ENCODE data around the gene JAZF1.

DNA sequence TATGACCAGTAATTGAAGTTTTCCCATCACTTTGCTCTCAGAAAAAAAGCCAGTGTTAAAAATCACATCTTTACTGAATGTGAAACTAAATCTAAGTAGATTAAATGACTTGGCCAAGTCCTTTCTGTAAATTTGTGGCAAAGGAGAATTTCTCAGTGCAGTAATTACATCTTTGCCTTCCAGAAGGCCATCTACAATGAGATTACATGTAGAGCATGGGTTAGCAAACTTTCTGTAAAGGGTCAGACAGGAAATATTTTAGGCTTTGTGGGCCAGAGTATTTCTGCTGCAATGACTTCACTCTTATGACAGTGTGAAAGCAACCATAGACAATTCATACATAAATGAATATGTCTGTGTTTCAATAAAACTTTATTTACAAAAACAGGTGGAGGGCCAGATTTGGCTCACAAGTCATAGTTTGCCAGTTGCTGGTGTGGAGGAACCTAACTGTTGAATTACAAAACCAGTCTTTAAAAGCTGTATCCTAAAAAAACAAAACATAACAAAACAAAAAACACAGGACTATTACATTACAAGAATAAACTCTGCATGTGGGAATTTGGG lies 249.6 kb downstream of the JAZF1 start:
- TF ChIP-seq FOXA1 (IDR thresholded peaks at IDR 0.05; ENCODE audit: borderline replicate concordance) = no peak
- TF ChIP-seq, protein P1, sequence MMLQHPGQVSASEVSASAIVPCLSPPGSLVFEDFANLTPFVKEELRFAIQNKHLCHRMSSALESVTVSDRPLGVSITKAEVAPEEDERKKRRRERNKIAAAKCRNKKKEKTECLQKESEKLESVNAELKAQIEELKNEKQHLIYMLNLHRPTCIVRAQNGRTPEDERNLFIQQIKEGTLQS (IDR thresholded peaks at IDR 0.05) = no peak
- TF ChIP-seq, protein P1 (CRISPR knock-in tag; conservative IDR thresholded peaks at IDR 0.05) = no peak
- TF ChIP-seq, protein P2, sequence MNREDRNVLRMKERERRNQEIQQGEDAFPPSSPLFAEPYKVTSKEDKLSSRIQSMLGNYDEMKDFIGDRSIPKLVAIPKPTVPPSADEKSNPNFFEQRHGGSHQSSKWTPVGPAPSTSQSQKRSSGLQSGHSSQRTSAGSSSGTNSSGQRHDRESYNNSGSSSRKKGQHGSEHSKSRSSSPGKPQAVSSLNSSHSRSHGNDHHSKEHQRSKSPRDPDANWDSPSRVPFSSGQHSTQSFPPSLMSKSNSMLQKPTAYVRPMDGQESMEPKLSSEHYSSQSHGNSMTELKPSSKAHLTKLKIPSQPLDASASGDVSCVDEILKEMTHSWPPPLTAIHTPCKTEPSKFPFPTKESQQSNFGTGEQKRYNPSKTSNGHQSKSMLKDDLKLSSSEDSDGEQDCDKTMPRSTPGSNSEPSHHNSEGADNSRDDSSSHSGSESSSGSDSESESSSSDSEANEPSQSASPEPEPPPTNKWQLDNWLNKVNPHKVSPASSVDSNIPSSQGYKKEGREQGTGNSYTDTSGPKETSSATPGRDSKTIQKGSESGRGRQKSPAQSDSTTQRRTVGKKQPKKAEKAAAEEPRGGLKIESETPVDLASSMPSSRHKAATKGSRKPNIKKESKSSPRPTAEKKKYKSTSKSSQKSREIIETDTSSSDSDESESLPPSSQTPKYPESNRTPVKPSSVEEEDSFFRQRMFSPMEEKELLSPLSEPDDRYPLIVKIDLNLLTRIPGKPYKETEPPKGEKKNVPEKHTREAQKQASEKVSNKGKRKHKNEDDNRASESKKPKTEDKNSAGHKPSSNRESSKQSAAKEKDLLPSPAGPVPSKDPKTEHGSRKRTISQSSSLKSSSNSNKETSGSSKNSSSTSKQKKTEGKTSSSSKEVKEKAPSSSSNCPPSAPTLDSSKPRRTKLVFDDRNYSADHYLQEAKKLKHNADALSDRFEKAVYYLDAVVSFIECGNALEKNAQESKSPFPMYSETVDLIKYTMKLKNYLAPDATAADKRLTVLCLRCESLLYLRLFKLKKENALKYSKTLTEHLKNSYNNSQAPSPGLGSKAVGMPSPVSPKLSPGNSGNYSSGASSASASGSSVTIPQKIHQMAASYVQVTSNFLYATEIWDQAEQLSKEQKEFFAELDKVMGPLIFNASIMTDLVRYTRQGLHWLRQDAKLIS (CRISPR knock-in tag; IDR thresholded peaks at IDR 0.05) = no peak
- TF ChIP-seq, protein P3, sequence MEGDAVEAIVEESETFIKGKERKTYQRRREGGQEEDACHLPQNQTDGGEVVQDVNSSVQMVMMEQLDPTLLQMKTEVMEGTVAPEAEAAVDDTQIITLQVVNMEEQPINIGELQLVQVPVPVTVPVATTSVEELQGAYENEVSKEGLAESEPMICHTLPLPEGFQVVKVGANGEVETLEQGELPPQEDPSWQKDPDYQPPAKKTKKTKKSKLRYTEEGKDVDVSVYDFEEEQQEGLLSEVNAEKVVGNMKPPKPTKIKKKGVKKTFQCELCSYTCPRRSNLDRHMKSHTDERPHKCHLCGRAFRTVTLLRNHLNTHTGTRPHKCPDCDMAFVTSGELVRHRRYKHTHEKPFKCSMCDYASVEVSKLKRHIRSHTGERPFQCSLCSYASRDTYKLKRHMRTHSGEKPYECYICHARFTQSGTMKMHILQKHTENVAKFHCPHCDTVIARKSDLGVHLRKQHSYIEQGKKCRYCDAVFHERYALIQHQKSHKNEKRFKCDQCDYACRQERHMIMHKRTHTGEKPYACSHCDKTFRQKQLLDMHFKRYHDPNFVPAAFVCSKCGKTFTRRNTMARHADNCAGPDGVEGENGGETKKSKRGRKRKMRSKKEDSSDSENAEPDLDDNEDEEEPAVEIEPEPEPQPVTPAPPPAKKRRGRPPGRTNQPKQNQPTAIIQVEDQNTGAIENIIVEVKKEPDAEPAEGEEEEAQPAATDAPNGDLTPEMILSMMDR (IDR thresholded peaks at IDR 0.05 in 2 of 3, conservative IDR thresholded peaks at IDR 0.05 in 1 of 3; ENCODE audit: insufficient read depth in 2 of 3, low read depth in 1 of 3, low read length in 3 of 3) = no peak
- TF ChIP-seq FOXM1 (IDR thresholded peaks at IDR 0.05; ENCODE audit: low read depth) = no peak
- TF ChIP-seq FOXM1 (CRISPR knock-in tag; IDR thresholded peaks at IDR 0.05; ENCODE audit: low read depth) = no peak
- TF ChIP-seq, protein P4, sequence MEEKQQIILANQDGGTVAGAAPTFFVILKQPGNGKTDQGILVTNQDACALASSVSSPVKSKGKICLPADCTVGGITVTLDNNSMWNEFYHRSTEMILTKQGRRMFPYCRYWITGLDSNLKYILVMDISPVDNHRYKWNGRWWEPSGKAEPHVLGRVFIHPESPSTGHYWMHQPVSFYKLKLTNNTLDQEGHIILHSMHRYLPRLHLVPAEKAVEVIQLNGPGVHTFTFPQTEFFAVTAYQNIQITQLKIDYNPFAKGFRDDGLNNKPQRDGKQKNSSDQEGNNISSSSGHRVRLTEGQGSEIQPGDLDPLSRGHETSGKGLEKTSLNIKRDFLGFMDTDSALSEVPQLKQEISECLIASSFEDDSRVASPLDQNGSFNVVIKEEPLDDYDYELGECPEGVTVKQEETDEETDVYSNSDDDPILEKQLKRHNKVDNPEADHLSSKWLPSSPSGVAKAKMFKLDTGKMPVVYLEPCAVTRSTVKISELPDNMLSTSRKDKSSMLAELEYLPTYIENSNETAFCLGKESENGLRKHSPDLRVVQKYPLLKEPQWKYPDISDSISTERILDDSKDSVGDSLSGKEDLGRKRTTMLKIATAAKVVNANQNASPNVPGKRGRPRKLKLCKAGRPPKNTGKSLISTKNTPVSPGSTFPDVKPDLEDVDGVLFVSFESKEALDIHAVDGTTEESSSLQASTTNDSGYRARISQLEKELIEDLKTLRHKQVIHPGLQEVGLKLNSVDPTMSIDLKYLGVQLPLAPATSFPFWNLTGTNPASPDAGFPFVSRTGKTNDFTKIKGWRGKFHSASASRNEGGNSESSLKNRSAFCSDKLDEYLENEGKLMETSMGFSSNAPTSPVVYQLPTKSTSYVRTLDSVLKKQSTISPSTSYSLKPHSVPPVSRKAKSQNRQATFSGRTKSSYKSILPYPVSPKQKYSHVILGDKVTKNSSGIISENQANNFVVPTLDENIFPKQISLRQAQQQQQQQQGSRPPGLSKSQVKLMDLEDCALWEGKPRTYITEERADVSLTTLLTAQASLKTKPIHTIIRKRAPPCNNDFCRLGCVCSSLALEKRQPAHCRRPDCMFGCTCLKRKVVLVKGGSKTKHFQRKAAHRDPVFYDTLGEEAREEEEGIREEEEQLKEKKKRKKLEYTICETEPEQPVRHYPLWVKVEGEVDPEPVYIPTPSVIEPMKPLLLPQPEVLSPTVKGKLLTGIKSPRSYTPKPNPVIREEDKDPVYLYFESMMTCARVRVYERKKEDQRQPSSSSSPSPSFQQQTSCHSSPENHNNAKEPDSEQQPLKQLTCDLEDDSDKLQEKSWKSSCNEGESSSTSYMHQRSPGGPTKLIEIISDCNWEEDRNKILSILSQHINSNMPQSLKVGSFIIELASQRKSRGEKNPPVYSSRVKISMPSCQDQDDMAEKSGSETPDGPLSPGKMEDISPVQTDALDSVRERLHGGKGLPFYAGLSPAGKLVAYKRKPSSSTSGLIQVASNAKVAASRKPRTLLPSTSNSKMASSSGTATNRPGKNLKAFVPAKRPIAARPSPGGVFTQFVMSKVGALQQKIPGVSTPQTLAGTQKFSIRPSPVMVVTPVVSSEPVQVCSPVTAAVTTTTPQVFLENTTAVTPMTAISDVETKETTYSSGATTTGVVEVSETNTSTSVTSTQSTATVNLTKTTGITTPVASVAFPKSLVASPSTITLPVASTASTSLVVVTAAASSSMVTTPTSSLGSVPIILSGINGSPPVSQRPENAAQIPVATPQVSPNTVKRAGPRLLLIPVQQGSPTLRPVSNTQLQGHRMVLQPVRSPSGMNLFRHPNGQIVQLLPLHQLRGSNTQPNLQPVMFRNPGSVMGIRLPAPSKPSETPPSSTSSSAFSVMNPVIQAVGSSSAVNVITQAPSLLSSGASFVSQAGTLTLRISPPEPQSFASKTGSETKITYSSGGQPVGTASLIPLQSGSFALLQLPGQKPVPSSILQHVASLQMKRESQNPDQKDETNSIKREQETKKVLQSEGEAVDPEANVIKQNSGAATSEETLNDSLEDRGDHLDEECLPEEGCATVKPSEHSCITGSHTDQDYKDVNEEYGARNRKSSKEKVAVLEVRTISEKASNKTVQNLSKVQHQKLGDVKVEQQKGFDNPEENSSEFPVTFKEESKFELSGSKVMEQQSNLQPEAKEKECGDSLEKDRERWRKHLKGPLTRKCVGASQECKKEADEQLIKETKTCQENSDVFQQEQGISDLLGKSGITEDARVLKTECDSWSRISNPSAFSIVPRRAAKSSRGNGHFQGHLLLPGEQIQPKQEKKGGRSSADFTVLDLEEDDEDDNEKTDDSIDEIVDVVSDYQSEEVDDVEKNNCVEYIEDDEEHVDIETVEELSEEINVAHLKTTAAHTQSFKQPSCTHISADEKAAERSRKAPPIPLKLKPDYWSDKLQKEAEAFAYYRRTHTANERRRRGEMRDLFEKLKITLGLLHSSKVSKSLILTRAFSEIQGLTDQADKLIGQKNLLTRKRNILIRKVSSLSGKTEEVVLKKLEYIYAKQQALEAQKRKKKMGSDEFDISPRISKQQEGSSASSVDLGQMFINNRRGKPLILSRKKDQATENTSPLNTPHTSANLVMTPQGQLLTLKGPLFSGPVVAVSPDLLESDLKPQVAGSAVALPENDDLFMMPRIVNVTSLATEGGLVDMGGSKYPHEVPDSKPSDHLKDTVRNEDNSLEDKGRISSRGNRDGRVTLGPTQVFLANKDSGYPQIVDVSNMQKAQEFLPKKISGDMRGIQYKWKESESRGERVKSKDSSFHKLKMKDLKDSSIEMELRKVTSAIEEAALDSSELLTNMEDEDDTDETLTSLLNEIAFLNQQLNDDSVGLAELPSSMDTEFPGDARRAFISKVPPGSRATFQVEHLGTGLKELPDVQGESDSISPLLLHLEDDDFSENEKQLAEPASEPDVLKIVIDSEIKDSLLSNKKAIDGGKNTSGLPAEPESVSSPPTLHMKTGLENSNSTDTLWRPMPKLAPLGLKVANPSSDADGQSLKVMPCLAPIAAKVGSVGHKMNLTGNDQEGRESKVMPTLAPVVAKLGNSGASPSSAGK (IDR thresholded peaks at IDR 0.05) = no peak
- TF ChIP-seq, protein P5, sequence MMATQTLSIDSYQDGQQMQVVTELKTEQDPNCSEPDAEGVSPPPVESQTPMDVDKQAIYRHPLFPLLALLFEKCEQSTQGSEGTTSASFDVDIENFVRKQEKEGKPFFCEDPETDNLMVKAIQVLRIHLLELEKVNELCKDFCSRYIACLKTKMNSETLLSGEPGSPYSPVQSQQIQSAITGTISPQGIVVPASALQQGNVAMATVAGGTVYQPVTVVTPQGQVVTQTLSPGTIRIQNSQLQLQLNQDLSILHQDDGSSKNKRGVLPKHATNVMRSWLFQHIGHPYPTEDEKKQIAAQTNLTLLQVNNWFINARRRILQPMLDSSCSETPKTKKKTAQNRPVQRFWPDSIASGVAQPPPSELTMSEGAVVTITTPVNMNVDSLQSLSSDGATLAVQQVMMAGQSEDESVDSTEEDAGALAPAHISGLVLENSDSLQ (IDR thresholded peaks at IDR 0.05) = no peak
- no peak for TF ChIP-seq RFX5 (IDR thresholded peaks at IDR 0.05; ENCODE audit: low read depth, low read length)
- TF ChIP-seq HDAC2 (IDR thresholded peaks at IDR 0.05) = no peak

Data from K562 (cell line).